HG02623 (cell line): Measurements from ENCODE around the gene GPC4.
"Not testable (repeated sequence)": the region's sequence is repeated elsewhere in the genome, so short reads cannot be mapped to it uniquely, and the experiment has no call there.

Experiments
- ATAC-seq: cut with Tn5 transposase; IDR thresholded peaks from one replicate; pipeline ENCODE4 v1.9.1; 2021; ENCODE audit warnings: moderate library complexity; ENCODE audit not compliant: unreplicated experiment

GPC4 gene

DNA sequence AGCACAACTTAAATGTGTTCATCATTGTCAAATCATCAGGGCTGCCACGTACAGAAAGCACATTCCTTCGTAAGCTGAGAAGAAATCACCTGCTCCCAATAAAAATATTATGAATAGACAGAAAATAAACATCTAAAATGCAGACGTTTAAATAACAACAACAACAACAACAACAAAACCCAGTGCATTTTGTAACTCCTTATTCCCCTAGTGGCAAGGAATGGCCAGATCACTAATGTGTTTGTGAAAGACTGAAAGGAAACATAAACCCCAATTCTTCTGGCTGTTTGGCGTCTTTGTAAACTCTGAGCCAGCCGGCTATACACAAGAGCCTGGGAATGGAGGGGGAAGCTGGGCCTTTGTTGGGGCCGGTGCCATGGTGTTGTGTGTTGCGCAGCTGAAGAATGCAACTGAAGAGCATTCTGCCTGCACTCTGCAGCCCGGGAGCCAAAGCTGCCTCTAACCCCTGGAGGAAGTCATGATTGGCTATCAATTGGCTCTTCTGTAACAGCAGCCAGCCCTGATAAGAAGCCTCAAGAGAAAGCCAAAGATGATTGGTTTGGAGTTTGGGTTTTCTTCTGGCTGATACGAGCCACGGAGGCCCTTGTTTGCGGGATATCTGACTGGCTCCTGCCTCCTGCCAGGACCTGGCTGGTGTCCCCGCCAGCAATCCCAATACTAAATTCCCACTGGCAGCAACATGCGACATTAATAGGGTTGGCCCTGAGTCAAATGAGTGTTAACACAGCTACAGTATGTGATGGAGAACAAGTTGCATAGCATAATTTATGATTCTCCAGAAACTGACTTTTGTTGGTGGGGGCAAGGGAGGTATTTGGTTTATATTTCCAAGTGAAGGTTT, 107.4 kb downstream of the GPC4 start:
- no peak for ATAC-seq

DNA sequence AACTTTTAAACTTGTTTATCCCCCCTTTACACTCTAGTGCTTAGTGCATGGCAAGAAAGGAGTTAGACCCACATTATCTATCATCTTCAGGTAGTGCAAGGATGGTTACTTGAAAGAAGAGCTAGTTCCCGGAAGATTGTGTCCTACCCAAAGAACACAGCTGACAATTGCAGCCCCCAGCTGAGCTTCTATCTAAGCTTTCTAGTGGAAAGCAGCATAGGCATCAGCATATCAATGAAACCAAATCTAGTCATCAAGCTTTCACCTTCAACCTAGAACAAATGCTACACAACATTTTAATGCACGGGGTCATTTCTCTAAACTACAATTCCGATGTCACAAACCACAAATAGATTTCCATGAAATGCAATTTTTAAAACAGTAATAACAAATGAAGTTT, 108.2 kb downstream of the GPC4 start:
- ATAC-seq: no peak

DNA sequence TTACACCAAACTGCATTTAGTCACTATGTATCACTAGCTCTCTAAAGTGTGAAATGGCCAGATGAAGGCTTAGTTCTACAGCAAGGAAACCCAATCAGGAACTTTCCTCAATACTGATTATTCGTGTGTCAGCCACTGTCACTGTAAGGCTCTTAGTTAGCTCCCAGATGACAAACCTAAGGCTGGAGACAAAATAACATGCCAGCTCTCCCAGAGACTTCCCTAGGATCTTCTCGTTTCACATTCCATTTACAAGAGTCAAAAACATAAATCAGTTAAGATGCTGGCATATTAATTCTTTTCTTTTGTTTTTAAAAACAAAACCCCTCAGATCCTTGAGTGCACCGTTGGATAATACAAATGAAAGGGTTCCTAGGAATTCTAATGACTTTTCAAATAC, 109.0 kb downstream of the GPC4 start:
- ATAC-seq: no peak

DNA sequence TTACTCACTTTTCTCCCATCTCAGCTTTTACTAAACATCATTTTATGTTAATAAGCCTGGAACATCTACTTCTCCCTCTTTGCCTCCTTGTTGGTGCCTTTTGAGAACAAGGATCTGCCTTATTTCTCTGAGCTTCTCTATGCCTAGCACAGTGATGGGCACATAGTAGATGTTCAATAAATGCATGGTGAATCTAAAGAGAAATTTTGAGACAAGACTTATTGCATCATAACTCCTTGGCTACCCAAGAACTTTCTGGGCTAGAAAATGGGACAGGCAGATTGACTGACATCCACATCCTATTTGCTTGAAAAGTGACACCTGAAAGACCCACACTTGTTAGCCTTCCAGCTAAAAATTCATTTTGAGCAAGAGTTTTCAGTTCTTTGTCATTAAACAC, 109.9 kb downstream of the GPC4 start:
- no peak for ATAC-seq

DNA sequence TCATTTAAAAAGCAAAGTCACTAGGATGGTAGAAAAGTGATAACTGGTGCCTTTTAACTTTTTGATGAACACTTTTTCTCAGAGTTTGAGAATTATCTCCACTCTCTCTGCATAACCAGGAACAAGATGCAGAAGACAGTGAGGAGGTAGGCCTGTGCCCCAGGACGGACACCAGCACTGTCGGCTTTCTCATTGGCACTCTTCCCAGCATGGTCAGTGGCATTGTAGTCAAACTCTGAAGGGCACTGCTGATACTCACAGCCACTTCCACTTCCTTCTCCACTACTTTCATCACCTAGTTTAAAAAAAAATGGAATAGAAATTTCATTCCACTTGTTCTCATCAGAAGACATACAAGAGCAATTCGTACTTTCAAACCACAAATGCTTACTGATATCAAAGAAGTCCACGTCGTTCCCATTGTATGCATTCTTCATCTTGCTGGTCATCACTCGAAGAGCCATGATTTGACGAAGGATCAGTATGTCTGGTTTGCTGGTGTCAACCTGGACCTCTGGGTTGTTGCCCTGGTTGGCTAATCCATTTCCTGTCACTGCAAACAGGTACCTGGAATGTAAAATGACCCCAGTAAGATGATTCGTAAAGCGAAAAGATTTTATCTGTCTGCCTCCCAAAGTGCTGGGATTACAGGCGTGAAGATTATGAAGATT, 112.4 kb downstream of the GPC4 start:
- ATAC-seq: no peak

DNA sequence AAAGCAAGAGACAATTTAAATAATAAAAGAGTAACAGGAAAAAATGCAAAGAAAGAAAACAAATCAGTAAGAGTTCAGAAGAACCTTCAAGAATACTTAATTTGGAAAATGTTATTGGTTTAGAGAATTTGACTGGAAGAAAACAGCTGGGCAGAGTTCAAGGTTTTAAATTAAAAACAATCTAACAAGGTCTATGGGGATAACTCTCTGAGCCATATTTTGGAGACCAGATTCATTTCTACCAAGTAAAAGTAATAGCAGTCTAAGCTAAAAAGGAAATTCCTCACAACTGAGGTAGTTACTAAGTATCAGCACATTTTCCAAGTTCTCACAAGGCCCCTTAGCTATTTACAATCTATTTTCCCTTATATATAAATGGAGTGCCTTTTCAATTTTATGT, 114.7 kb downstream of the GPC4 start:
- ATAC-seq: no peak

DNA sequence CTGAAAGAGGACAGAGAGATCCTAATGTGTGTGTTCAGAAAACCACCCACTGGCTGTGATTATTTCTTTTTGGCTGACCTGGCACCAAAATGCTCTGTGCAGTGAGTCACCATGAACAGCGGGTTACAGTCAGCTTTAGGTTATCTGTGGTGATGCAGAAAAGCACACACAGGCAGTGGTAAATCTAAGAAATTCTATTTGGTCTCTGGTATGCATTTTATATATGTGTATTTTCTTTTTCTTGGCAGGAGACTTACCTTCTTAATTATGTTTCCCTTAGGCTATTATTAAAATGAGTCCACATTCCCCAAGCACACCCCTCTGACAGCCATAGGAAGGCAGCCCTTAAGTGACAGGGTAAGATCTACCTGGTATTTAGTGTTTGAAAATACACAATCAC, 118.0 kb downstream of the GPC4 start:
- no peak for ATAC-seq

DNA sequence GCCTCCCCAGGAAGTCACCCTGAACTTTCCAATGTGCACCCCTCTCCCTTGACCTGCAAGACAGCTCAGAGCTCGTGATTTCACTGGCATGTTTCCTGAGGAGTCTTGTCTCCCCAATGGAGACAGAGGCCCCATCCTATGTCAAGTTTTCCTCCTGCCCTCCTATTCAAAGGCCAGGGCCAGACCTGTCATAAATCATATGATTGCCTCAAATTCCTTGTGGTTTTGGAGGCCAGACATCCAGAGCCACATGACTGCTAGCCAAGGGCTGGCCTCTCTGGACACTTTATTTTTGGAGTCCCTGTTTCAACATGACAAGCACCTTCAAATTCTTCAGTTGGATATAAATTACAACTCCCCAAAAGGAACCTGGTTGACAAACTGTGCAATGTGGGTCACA, 121.2 kb downstream of the GPC4 start:
- ATAC-seq: no peak

DNA sequence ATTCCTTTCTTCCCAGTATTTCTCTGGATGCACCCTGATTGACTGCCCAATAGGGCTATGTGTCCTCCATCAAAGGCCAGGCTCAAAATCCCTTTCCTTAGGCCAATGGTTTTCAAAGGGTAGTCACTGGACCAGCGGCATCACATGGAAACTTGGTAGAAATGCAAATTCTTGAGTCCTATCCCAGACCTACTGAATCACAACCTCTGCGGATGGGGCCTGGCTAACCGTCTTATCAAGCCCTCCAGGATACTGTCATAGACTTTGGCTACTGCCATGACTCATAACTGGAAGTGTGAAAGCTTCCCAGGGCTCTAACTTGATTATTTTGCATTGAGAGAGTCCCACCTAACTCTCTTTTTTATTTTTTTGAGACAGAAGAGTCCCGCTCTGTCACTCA, 125.2 kb downstream of the GPC4 start:
- no peak for ATAC-seq

DNA sequence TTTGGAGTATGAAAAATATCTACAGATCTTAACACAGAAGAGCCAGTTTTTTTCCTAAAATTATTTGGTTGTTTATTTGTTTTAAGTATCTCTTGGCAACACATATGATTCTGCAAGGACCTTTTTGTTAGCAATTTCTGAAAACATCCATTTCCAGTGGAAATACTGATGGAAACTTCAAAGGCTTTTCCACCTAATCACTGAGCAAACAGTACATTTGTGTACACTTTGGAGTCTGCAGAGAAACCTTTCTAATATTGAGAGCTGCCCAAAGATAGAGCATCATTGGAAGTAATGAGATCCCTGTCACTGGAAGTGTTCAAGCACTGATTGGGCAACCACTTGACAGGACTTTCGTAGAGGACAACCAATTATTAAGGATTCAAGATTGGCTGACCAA, 127.4 kb downstream of the GPC4 start:
- no peak for ATAC-seq

DNA sequence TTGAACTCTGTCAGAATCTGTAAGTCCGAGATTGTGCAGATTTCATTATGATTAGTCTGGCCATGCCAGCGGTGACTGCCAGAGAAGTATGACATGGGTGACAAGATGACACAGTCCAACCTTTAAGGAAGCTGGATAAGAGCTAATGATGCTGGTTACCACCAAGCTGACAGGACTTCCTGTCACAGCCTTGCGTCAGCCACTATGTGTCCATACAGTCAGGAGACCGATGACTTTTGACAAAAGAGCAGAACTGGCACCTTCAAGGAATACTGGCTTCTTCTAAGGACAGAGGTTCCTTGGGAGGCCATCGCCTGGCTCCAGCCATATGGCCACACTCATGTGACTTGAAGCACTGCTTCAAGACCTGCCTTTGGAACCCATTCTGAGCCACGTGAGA, 129.9 kb downstream of the GPC4 start:
- ATAC-seq: no peak

DNA sequence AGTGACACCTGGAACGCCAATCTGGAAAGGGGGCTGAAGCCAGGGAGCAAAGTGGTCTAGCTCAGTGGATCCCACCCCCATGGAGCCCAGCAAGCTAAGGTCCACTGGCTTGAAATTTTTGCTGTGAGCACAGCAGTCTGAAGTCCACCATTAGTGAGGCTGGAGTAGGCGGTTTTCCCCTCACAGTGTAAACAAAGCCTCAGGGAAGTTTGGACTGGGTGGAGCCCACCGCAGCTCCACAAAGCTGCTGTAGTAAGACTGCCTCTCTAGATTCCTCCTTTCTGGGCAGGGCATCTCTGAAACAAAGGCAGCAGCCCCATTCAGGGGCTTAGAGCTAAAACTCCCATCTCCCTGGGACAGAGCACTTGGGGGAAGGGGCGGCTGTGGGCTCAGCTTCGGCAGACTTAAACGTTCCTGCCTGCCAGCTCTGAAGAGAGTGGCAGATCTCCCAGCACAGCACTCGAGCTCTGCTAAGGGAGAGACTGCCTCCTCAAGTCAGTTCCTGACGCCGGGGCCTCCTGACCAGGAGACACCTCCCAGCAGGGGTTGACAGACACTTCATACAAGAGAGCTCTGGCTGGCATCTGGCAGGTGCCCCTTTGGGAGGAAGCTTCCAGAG, 136.1 kb downstream of the GPC4 start:
- ATAC-seq: not testable (repeated sequence)

DNA sequence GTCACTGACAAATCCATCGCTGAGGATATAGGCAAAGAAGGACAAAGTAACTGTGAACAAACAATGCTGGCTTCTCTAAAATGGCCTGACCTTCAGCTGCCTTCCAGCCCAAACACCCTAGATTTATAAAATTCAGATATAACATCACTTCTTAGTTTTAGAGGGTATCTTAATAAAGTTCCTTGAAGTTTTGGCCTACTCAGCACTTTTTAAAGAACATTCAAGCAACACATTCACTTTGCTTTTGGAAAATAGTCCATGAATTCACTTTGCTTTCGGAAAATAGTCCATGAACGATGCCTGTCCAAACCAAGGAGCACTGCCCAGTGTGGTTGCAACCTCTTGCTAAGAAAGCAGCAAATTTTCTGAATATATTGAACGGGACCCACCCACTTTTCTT, 142.1 kb downstream of the GPC4 start:
- ATAC-seq: no peak

DNA sequence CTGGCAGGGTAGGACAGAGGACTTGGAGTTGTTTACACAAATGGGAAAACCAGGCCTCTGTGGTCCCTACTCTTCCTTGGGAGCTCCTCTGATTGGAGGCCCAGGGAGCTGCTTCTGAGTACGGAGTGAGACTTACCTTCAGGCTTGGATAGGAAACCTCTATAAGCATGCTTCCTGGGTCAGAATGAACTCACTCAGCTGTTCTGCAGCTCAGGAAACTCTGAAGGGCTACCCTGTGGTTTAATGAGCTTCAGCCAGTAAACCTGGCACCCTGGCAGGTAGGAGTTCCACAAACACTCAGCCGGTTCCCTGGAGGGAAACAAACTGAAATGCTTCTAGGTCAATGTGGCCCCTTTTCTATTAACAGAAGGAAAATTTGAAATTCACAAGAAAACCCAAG, 146.1 kb downstream of the GPC4 start:
- no peak for ATAC-seq

DNA sequence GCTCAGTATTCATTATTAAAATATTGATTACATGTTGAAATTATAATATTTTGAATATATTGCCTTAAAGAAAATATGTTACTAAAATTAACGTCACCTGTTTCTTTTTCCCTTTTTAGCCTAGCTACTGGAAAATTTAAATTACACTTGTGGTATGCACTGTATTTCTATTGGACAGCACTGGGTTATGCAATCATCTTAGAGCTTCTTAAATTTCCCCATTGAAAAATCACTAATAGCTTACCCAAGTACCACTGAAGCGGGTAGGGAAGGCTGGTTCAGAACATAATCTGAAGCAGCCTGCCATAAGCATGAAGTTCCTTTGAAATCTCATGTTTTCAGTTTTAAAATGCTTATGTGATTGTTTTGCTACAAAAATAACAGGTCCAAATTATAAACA, 147.7 kb downstream of the GPC4 start:
- no peak for ATAC-seq

DNA sequence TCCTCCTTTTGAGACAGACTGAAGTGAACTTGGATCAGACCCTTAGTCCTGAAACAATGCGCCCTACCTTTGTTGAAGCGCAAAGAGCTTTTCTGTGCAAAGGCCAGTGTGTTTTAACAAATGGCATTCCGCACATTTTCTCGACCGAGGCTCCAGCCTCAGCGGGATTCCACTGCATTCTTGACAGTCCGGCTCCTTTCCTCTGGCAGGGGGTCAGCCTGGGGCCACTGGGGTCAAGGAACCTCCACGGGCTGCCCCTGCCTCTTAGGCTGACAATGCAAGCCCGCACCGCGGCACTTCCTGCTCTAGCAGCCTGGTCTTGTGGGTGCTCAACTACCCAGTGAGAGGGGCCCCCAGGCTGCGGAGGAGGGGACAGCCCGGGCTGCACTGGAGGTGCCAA, 150.0 kb downstream of the GPC4 start:
- no peak for ATAC-seq

DNA sequence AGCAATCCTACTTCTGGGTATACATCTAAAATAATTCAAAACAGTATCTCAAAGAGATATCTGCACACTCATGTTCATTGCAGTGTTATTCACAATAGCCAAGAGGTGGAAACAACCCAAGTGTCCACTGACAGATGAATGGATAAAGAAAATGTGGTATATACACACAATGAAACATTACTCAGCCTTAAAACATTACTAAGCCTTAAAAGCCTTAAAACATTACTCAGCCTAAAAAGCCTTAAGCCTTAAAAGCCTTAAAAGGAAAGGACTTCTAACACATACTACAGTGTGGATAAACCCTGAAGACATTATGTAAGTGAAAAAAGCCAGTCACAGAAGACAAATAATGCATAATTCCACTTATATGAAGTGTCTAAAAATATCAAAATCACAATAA, 156.8 kb downstream of the GPC4 start:
- no peak for ATAC-seq

DNA sequence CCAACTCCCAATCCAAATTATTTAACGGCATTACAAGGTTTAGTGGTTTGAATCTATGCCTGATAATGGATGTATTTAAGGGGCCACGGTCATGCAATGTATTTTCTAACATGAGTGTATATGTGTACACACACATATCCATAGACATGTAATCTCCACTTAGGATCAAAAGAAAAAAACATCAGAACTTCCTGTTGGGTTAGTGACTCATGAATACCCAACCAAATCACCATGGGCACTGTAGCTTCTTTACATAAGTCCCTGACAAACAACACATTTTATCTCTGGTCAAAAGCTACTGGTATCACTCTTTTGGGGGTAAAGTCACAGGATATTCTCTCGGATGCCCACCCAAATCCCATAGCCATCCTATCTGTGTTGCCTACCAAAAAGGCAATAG, 160.6 kb downstream of the GPC4 start:
- no peak for ATAC-seq

DNA sequence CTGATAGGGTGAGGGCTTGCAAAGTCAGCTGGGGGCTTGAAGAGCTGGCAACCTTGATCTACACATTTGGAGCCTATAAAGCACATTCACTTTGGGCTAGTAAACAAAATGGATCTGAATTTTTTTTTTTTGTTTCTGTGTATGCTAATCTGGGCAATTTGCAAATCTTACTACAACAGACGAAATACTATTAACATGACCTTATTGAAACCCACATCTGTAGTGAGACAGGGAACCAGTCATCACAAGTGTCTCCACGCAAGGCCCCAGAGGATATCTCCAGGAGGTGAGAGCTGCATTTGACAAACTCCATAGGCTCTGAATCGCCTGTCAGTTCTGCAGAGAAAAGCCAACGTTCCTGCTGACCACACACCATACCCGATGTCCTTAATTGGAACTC, 164.1 kb downstream of the GPC4 start:
- ATAC-seq: no peak

DNA sequence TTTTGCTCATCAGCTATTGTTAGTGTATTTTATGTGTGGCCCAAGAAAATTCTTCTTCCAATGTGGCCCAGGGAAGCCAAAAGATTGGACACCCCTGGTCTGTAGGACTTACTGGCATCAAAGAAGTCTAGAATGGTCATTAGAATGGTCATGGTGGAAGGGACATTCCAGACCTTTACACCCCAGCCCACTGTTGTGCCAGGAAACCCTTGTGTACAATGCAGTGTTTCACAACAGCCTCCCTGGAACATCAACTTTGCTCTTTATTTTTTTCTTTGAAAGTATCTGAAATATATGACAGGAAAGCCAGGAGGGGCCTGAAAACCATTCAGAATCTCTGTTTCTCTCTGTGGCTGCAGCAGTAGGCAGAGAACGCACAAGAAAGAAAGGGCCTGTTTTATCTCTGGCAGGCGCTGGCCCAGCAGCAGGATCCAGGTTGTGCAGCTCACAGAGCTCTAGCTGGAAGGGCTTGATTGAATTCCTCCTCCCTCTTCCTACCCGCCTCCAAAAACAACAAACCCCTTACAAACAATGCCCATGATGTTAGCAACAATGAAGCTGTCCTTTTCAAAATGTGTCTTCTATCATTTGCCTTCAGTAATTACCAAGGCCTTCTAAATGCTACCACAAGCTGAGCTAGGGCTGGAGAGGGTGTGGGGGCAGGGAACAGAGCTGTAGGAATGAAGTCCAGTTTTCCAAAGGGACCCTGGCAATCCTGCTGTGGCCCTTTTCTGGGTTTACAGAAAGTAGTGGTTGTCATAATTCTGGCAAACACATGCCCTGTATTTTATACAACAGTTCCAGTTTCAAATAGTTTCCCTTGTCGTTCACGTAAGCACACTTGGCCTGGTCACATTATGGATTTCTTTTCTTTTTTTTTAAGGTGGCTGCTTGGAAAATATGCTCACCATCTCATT, 164.8 kb downstream of the GPC4 start:
- ATAC-seq: no peak
